Endothelial cell of umbilical vein (primary cell): ENCODE data around the gene LIMA1. TPM values are rescaled to one million over a fixed set of nuclear protein-coding genes. Genes with fewer than 3 reads are reported as not detected.

Source experiments
- BruUV-seq: library from RNA; stranded (reverse); fragments of 400-500 nt; replicated peaks from 2 replicates; lab custom pipeline; 2021; lab: Mats Ljungman, UMichigan
- CTCF ChIA-PET: fragments of 300-600, 350-600 bp; sonication (Branson Sonifier 250); formaldehyde crosslinking; loops from one replicate; lab custom pipeline; 2021; ENCODE audit warnings: antibody characterized with exemption, inconsistent platforms; lab: Charles Lee
- POLR2A ChIA-PET: fragments of 300-600, 350-600 bp; sonication (Branson Sonifier 250); formaldehyde crosslinking; loops from one replicate; lab custom pipeline; 2021; ENCODE audit warnings: antibody characterized with exemption, inconsistent platforms; lab: Charles Lee
- DNase-seq: peaks from one replicate; pipeline ENCODE4 v3.0.0-alpha.2; 2011; ENCODE audit warnings: low read depth, low spot score
- FAIRE-seq: peaks from 2 replicates; lab custom pipeline; 2011; peaks lifted over from hg19 to GRCh38; lab: Jason Lieb, UNC
- H2AFZ ChIP-seq: 2 replicates; pipeline ENCODE4 v1.6.0; 2012; ENCODE audit warnings: low read depth, low read length, control low read depth, inconsistent platforms
- H3K27ac ChIP-seq: 2 replicates; pipeline ENCODE4 v1.5.1; 2011; ENCODE audit warnings: low read depth, mild to moderate bottlenecking, control low read depth, low read length, moderate library complexity; ENCODE audit not compliant: insufficient read depth
- H3K27me3 ChIP-seq, 2 experiments: 2 replicates each; pipeline versions ENCODE4 v1.6.0 to v1.6.1; 2011; ENCODE audit warnings: low read length in 2 of 2, mixed read lengths in 1 of 2; ENCODE audit not compliant: control insufficient read depth in 2 of 2, insufficient read depth in 2 of 2
- H3K36me3 ChIP-seq, 2 experiments: 2 replicates in 1 of 2; 3 replicates in 1 of 2; pipeline ENCODE4 v1.5.1; 2011; ENCODE audit warnings: low read length in 2 of 2, mild to moderate bottlenecking in 1 of 2, moderate library complexity in 1 of 2; ENCODE audit not compliant: control insufficient read depth in 2 of 2, insufficient read depth in 2 of 2; ENCODE audit errors: extremely low read depth in 1 of 2
- H3K4me1 ChIP-seq: 3 replicates; pipeline ENCODE4 v1.5.1; 2011; ENCODE audit warnings: mild to moderate bottlenecking, low read length; ENCODE audit not compliant: control insufficient read depth, insufficient read depth; ENCODE audit errors: extremely low read depth
- H3K4me2 ChIP-seq: 2 replicates; pipeline ENCODE4 v1.6.1; 2011; ENCODE audit warnings: low read length, control low read depth, mixed read lengths; ENCODE audit not compliant: insufficient read depth
- H3K4me3 ChIP-seq, 3 experiments: fragments of 200-600 bp in 1 of 3; sonication (generic), shearing (Covaris generic) in 1 of 3; replicated peaks in 1 of 3; 2 replicates each; pipeline ENCODE4 v1.5.1; 2011 to 2016; ENCODE audit warnings: control low read depth in 3 of 3, low read length in 3 of 3, mild to moderate bottlenecking in 2 of 3, inconsistent platforms in 1 of 3, low read depth in 1 of 3, moderate library complexity in 1 of 3; ENCODE audit not compliant: insufficient read depth in 1 of 3
- H3K79me2 ChIP-seq: 2 replicates; pipeline ENCODE4 v1.6.0; 2012; ENCODE audit warnings: low read length, inconsistent platforms; ENCODE audit not compliant: control insufficient read depth, insufficient read depth
- H3K9ac ChIP-seq: replicated peaks from 2 replicates; pipeline ENCODE3; 2011; ENCODE audit warnings: low read length, control low read depth; ENCODE audit not compliant: insufficient read depth; ENCODE audit errors: extremely low read depth
- H3K9me1 ChIP-seq: replicated peaks from 3 replicates; pipeline ENCODE4 v1.6.0; 2011; ENCODE audit warnings: mild to moderate bottlenecking, low read length; ENCODE audit not compliant: control insufficient read depth, insufficient read depth; ENCODE audit errors: extremely low read depth
- H3K9me3 ChIP-seq: replicated peaks from 2 replicates; pipeline ENCODE4 v1.5.1; 2012; ENCODE audit warnings: low read length, inconsistent platforms; ENCODE audit not compliant: control insufficient read depth, insufficient read depth
- H4K20me1 ChIP-seq: replicated peaks from 2 replicates; pipeline ENCODE3; 2011; ENCODE audit warnings: mild to moderate bottlenecking, low read length; ENCODE audit not compliant: control insufficient read depth, insufficient read depth; ENCODE audit errors: extremely low read depth
- CTCF ChIP-seq, 2 donors: IDR thresholded peaks; 1 replicate in 1 of 2; 2 replicates in 1 of 2; pipeline ENCODE4 v1.5.1; 2011; ENCODE audit warnings: low read length in 2 of 2, mild to moderate bottlenecking in 2 of 2, moderate library complexity in 2 of 2, control low read depth in 1 of 2, inconsistent platforms in 1 of 2, low read depth in 1 of 2; ENCODE audit not compliant: insufficient read depth in 1 of 2; ENCODE audit errors: extremely low read depth in 1 of 2
- EZH2 ChIP-seq: IDR thresholded peaks from 2 replicates; pipeline ENCODE4 v1.6.1; 2012; ENCODE audit warnings: borderline replicate concordance, low read depth, mild to moderate bottlenecking, moderate library complexity, low read length, inconsistent platforms; ENCODE audit not compliant: severe bottlenecking
- FOS ChIP-seq: IDR thresholded peaks from 2 replicates; pipeline ENCODE4 v1.6.1; 2011; ENCODE audit warnings: mild to moderate bottlenecking, low read length, moderate library complexity, borderline replicate concordance; ENCODE audit not compliant: insufficient read depth
- GATA2 ChIP-seq: IDR thresholded peaks from 2 replicates; pipeline ENCODE4 v1.7.0; 2011; ENCODE audit warnings: low read depth, mild to moderate bottlenecking, moderate library complexity, mixed read lengths, low read length; ENCODE audit not compliant: insufficient read length, insufficient read depth
- JUN ChIP-seq: IDR thresholded peaks from 2 replicates; pipeline ENCODE4 v1.6.1; 2011; ENCODE audit warnings: borderline replicate concordance, low read depth; ENCODE audit not compliant: insufficient read length, insufficient read depth
- MAX ChIP-seq: IDR thresholded peaks from 2 replicates; pipeline ENCODE4 v1.6.1; 2011; ENCODE audit not compliant: insufficient read depth, insufficient read length
- MYC ChIP-seq: IDR thresholded peaks from one replicate; pipeline ENCODE4 v1.6.1; 2011; ENCODE audit warnings: mild to moderate bottlenecking, low read depth, low read length
- POLR2A ChIP-seq: IDR thresholded peaks from 2 replicates; pipeline ENCODE4 v1.6.1; 2012; ENCODE audit warnings: low read depth, mild to moderate bottlenecking, control low read depth, low read length
- POLR2AphosphoS5 ChIP-seq: IDR thresholded peaks from 2 replicates; pipeline ENCODE4 v1.6.1; 2012; ENCODE audit warnings: low read depth, mild to moderate bottlenecking, control low read depth, low read length, moderate library complexity; ENCODE audit not compliant: insufficient read depth
- dilution Hi-C: fragments of 300-500 bp; cut with MboI; formaldehyde crosslinking; loops from one replicate; pipeline ENCODE4 v1.15.0; 2019; ENCODE audit warnings: low sequenced_read_pairs; ENCODE audit not compliant: extremely low pct_ligation_motif_present
- intact Hi-C: fragments of 100-400 bp; cut with micrococcal nuclease; formaldehyde crosslinking; loops from one replicate; pipeline ENCODE4 v1.10.0; 2022
- polyA plus RNA-seq, 4 experiments: library from polyadenylated mRNA; depleted of rRNA in 3 of 4; stranded (reverse) in 3 of 4; unstranded in 1 of 4; fragments of >200 nt; gene quantifications; 2 replicates each; pipeline versions ENCODE4 v1.2.1 to v1.2.3, GENCODE V29; 2011 to 2012; ENCODE audit warnings: missing spikeins in 1 of 4
- total RNA-seq: library from RNA; stranded (reverse); gene quantifications from 2 replicates; pipeline ENCODE4 v1.2.3, GENCODE V29; 2021

The LIMA1 gene
- total and polyA plus RNA-seq, 2 donors (not counting 3 experiments of a cell fraction or from before 2014, with no cell fraction given): 35.0 to 87.3 TPM

GRCh38 chr12:50315803-50316202 lies 32.5 kb upstream of the LIMA1 start:
- BruUV-seq: no TSS peak
- dilution Hi-C loops: no loop called here
- no peak for FAIRE-seq
- H3K79me2 ChIP-seq: no peaks in the 10 kb centered on the region
- intact Hi-C loops: no loop called here
- H3K9me1 ChIP-seq: no peaks in the 10 kb centered on the region
- TF ChIP-seq GATA2: no peak
- no peak for TF ChIP-seq JUN
- TF ChIP-seq MAX: no peak
- TF ChIP-seq MYC: no peak
- no peak for TF ChIP-seq FOS
- TF ChIP-seq EZH2: no peak
- TF ChIP-seq POLR2A: no peak
- TF ChIP-seq CTCF (IDR thresholded peaks at IDR 0.05; ENCODE audit: extremely low read depth in 1 of 2, insufficient read depth in 1 of 2, low read depth in 1 of 2, low read length in 2 of 2): no peak
- TF ChIP-seq POLR2AphosphoS5: no peak
- ChIA-PET POLR2A (no interaction called here), CTCF (interaction anchor here (2.1 to 6.7 kb wide), 2 partner anchors 136 to 240 kb away, joined by 33 to 181 read pairs; no protein-coding TSS in a partner anchor)
- no peak overlapping the region for H3K9ac ChIP-seq
- no peaks in the 10 kb centered on the region for H4K20me1 ChIP-seq
- H3K36me3 ChIP-seq: no peaks in the 10 kb centered on the region
- H3K9me3 ChIP-seq: no peaks in the 10 kb centered on the region
- no peaks in the 10 kb centered on the region for H3K27me3 ChIP-seq
- no peak overlapping the region for H3K4me3 ChIP-seq
- H3K4me1 ChIP-seq: no peaks in the 10 kb centered on the region
- no peak overlapping the region for H2AFZ ChIP-seq
- H3K27ac ChIP-seq: no peak overlapping the region
- no peak for DNase-seq
- no peak overlapping the region for H3K4me2 ChIP-seq
